H1 (cell line): ENCODE results near the gene ZYG11B. TPM values are rescaled to one million over a fixed set of nuclear protein-coding genes. Genes with fewer than 3 reads are reported as not detected.
A peak's percentile ranks its signal among the peaks of the same experiment; 100 is the strongest.

ENCODE experiments used
- CTCF ChIA-PET: fragments of 300-600 bp; sonication (Branson Sonifier 250); formaldehyde crosslinking; loops from one replicate; lab custom pipeline; 2021; ENCODE audit not compliant: partially characterized antibody; lab: Charles Lee
- POLR2A ChIA-PET: fragments of 300-600 bp; sonication (Branson Sonifier 250); formaldehyde crosslinking; loops from one replicate; lab custom pipeline; 2021; ENCODE audit warnings: inconsistent platforms; ENCODE audit not compliant: partially characterized antibody; lab: Charles Lee
- DNase-seq, 2 experiments: peaks; one replicate each; pipeline versions ENCODE4 v3.0.0 to v3.0.0-alpha.2; 2010 to 2022; ENCODE audit warnings: low spot score in 2 of 2, low read depth in 1 of 2, mixed read lengths in 1 of 2
- FAIRE-seq: peaks from 2 replicates; lab custom pipeline; 2011; peaks lifted over from hg19 to GRCh38; lab: Jason Lieb, UNC
- H2AFZ ChIP-seq: 2 replicates; pipeline ENCODE4 v1.8.1; 2012; ENCODE audit warnings: low read length, inconsistent platforms
- H2AK5ac ChIP-seq: 2 replicates; pipeline ENCODE4 v1.6.1; 2013; ENCODE audit warnings: low read depth, low read length
- H2BK120ac ChIP-seq: replicated peaks from 2 replicates; pipeline ENCODE3; 2013; ENCODE audit warnings: low read depth, low read length, inconsistent platforms
- H2BK12ac ChIP-seq: 2 replicates; pipeline ENCODE4 v1.6.1; 2013; ENCODE audit warnings: low read depth, low read length
- H2BK15ac ChIP-seq: 2 replicates; pipeline ENCODE4 v1.6.1; 2013; ENCODE audit warnings: low read length
- H2BK20ac ChIP-seq: 2 replicates; pipeline ENCODE4 v1.6.1; 2013; ENCODE audit warnings: low read length
- H2BK5ac ChIP-seq: 2 replicates; pipeline ENCODE4 v1.6.1; 2013; ENCODE audit warnings: low read depth, low read length
- H3K14ac ChIP-seq: 2 replicates; pipeline ENCODE4 v1.6.1; 2013; ENCODE audit warnings: inconsistent platforms; ENCODE audit not compliant: insufficient read length
- H3K18ac ChIP-seq: 2 replicates; pipeline ENCODE4 v1.6.1; 2013; ENCODE audit warnings: low read length; ENCODE audit errors: extremely low read depth
- H3K23ac ChIP-seq: 2 replicates; pipeline ENCODE4 v1.6.1; 2013; ENCODE audit warnings: inconsistent platforms; ENCODE audit not compliant: insufficient read length
- H3K23me2 ChIP-seq: 2 replicates; pipeline ENCODE4 v1.6.1; 2013; ENCODE audit warnings: low read depth, low read length
- H3K27ac ChIP-seq: 2 replicates; pipeline ENCODE4 v1.6.1; 2011; ENCODE audit warnings: low read depth, low read length, inconsistent platforms
- H3K27me3 ChIP-seq, 4 experiments: replicated peaks in 1 of 4; 1 replicate in 1 of 4; 2 replicates in 3 of 4; pipeline versions ENCODE4 v1.6.1 to v1.8.1; 2011 to 2013; ENCODE audit warnings: low read length in 3 of 4, mild to moderate bottlenecking in 3 of 4, inconsistent platforms in 2 of 4, mixed read lengths in 2 of 4, moderate library complexity in 1 of 4; ENCODE audit not compliant: control insufficient read depth in 3 of 4, insufficient read depth in 3 of 4; ENCODE audit errors: extremely low read depth in 1 of 4
- H3K36me3 ChIP-seq, 4 experiments: 2 replicates each; pipeline versions ENCODE4 v1.6.1 to v1.8.1; 2011 to 2013; ENCODE audit warnings: mild to moderate bottlenecking in 4 of 4, low read length in 3 of 4, moderate library complexity in 2 of 4, control low read depth in 1 of 4, inconsistent platforms in 1 of 4; ENCODE audit not compliant: insufficient read depth in 4 of 4, control insufficient read depth in 2 of 4
- H3K4ac ChIP-seq: replicated peaks from 2 replicates; pipeline ENCODE3; 2013; ENCODE audit warnings: low read length, low read depth, mixed read lengths, inconsistent platforms; ENCODE audit not compliant: insufficient read length
- H3K4me1 ChIP-seq, 4 experiments: replicated peaks in 1 of 4; 1 replicate in 1 of 4; 2 replicates in 3 of 4; pipeline versions ENCODE4 v1.6.1 to v1.8.1; 2011 to 2013; ENCODE audit warnings: low read length in 3 of 4, inconsistent platforms in 2 of 4, mixed read lengths in 1 of 4; ENCODE audit not compliant: insufficient read depth in 4 of 4, control insufficient read depth in 3 of 4
- H3K4me2 ChIP-seq, 2 experiments: 2 replicates each; pipeline versions ENCODE4 v1.6.1 to v1.8.1; 2011 to 2013; ENCODE audit warnings: low read depth in 2 of 2, low read length in 2 of 2, control low read depth in 1 of 2, inconsistent platforms in 1 of 2, mild to moderate bottlenecking in 1 of 2; ENCODE audit not compliant: insufficient read depth in 1 of 2
- H3K4me3 ChIP-seq, 4 experiments: fragments of 200-600, 300-600 bp in 1 of 4; sonication (generic), shearing (Covaris generic), sonication (Bioruptor Twin) in 1 of 4; 2 replicates each; pipeline versions ENCODE4 v1.5.1 to v1.8.1; 2011 to 2016; ENCODE audit warnings: low read length in 4 of 4, low read depth in 3 of 4, control low read depth in 2 of 4, inconsistent platforms in 2 of 4, mild to moderate bottlenecking in 2 of 4, mixed read lengths in 1 of 4, moderate library complexity in 1 of 4; ENCODE audit not compliant: insufficient read depth in 2 of 4; ENCODE audit errors: extremely low read depth in 1 of 4
- H3K56ac ChIP-seq: replicated peaks from 2 replicates; pipeline ENCODE3; 2013; ENCODE audit warnings: low read depth, mild to moderate bottlenecking, mixed read lengths, low read length, inconsistent platforms; ENCODE audit not compliant: insufficient read length
- H3K79me1 ChIP-seq: 2 replicates; pipeline ENCODE4 v1.6.1; 2013; ENCODE audit warnings: low read depth, low read length, control low read depth
- H3K79me2 ChIP-seq, 2 experiments: 2 replicates each; pipeline versions ENCODE4 v1.6.1 to v1.8.1; 2012 to 2013; ENCODE audit warnings: low read length in 2 of 2, mild to moderate bottlenecking in 2 of 2, inconsistent platforms in 1 of 2; ENCODE audit not compliant: insufficient read depth in 2 of 2, control insufficient read depth in 1 of 2
- H3K9ac ChIP-seq, 4 experiments: replicated peaks in 1 of 4; 1 replicate in 1 of 4; 2 replicates in 3 of 4; pipeline versions ENCODE4 v1.6.1 to v1.8.1; 2011 to 2013; ENCODE audit warnings: low read depth in 3 of 4, low read length in 3 of 4, control low read depth in 2 of 4, mild to moderate bottlenecking in 2 of 4, moderate library complexity in 2 of 4, inconsistent platforms in 1 of 4; ENCODE audit errors: extremely low read depth in 1 of 4
- H3K9me3 ChIP-seq, 2 experiments: 2 replicates each; pipeline versions ENCODE4 v1.6.1 to v1.8.1; 2012 to 2013; ENCODE audit warnings: mild to moderate bottlenecking in 2 of 2, moderate library complexity in 2 of 2, control low read depth in 1 of 2, inconsistent platforms in 1 of 2, low read depth in 1 of 2, low read length in 1 of 2, mixed read lengths in 1 of 2; ENCODE audit not compliant: insufficient read depth in 2 of 2
- H4K20me1 ChIP-seq, 2 experiments: replicated peaks in 1 of 2; 2 replicates each; pipeline versions ENCODE3 to v1.8.1; 2011 to 2013; ENCODE audit warnings: inconsistent platforms in 2 of 2, low read length in 2 of 2, mild to moderate bottlenecking in 1 of 2; ENCODE audit not compliant: insufficient read depth in 2 of 2, control insufficient read depth in 1 of 2
- H4K5ac ChIP-seq: 2 replicates; pipeline ENCODE4 v1.6.1; 2013; ENCODE audit warnings: low read length, low read depth, mixed read lengths, inconsistent platforms; ENCODE audit not compliant: insufficient read length
- H4K8ac ChIP-seq: 2 replicates; pipeline ENCODE4 v1.8.0; 2013; ENCODE audit warnings: mild to moderate bottlenecking, moderate library complexity, low read length, inconsistent platforms; ENCODE audit not compliant: insufficient read depth; ENCODE audit errors: extremely low read depth
- H4K91ac ChIP-seq: replicated peaks from 2 replicates; pipeline ENCODE3; 2013; ENCODE audit warnings: low read length, mixed read lengths, inconsistent platforms; ENCODE audit not compliant: insufficient read length
- ASH2L ChIP-seq: fragments of 200-600, 300-600 bp; sonication (generic); IDR thresholded peaks from one replicate; pipeline ENCODE4 v1.7.1; 2017; ENCODE audit warnings: low read length
- ATF2 ChIP-seq: IDR thresholded peaks from 2 replicates; pipeline ENCODE4 v1.6.1; 2012; ENCODE audit warnings: low read length, inconsistent platforms
- BACH1 ChIP-seq: IDR thresholded peaks from 2 replicates; pipeline ENCODE4 v1.6.1; 2012; ENCODE audit warnings: low read length, improper control_type of control experiment
- BRCA1 ChIP-seq: IDR thresholded peaks from 2 replicates; pipeline ENCODE4 v1.6.1; 2012; ENCODE audit warnings: low read depth, low read length, improper control_type of control experiment
- FOSL1 ChIP-seq: IDR thresholded peaks from 2 replicates; pipeline ENCODE4 v1.6.1; 2011; ENCODE audit warnings: mild to moderate bottlenecking, low read depth, low read length, moderate library complexity; ENCODE audit not compliant: insufficient read depth
- GABPA ChIP-seq: IDR thresholded peaks from 2 replicates; pipeline ENCODE4 v1.6.1; 2011; ENCODE audit warnings: mild to moderate bottlenecking, low read length, moderate library complexity, borderline replicate concordance; ENCODE audit not compliant: insufficient read depth
- GTF2F1 ChIP-seq: IDR thresholded peaks from 2 replicates; pipeline ENCODE4 v1.6.1; 2012; ENCODE audit warnings: low read depth, low read length, improper control_type of control experiment, borderline replicate concordance
- MAX ChIP-seq: IDR thresholded peaks from 2 replicates; pipeline ENCODE4 v1.6.1; 2012; ENCODE audit warnings: inconsistent platforms
- RXRA ChIP-seq: IDR thresholded peaks from 2 replicates; pipeline ENCODE4 v1.6.1; 2011; ENCODE audit warnings: low read depth, mild to moderate bottlenecking, low read length, moderate library complexity; ENCODE audit not compliant: insufficient read depth
- USF2 ChIP-seq: IDR thresholded peaks from 2 replicates; pipeline ENCODE4 v1.6.1; 2011; ENCODE audit warnings: low read length, improper control_type of control experiment
- WGBS, 2 experiments: shearing (Covaris generic) in 1 of 2; methylation state at CpG; one replicate each; pipeline versions ENCODE4 v1.1.6 to v1.1.7; 2013 to 2015; ENCODE audit warnings: low lambda C conversion rate in 2 of 2, mixed read lengths in 2 of 2, inconsistent platforms in 1 of 2, low coverage in 1 of 2, missing lambda C conversion rate in 1 of 2; ENCODE audit not compliant: insufficient replicate concordance in 2 of 2, insufficient coverage in 1 of 2, insufficient read length in 1 of 2; ENCODE audit errors: extremely low coverage in 1 of 2, missing lambda C conversion rate in 1 of 2; 5-methylcytosine and 5-hydroxymethylcytosine counted together
- polyA plus RNA-seq, 7 experiments: library from polyadenylated mRNA; depleted of rRNA in 3 of 7; stranded (reverse) in 5 of 7; unstranded in 2 of 7; fragments of >200 nt in 5 of 7; fragments of 200-250 nt in 2 of 7; gene quantifications; 1 replicate in 5 of 7; 2 replicates in 1 of 7; 4 replicates in 1 of 7; pipeline versions ENCODE4 v1.2.1 to v1.2.3, GENCODE V29; 2011 to 2013; ENCODE audit warnings: missing spikeins in 2 of 7, mixed read lengths in 2 of 7
- total RNA-seq: library from RNA; stranded (reverse); fragmentation: NEBNext Ultra II Directional; extraction: Animal tissue kit (Norgen Biotek cat#: 25700); gene quantifications from 2 replicates; pipeline ENCODE4 v1.2.1, GENCODE V29; 2021

The ZYG11B gene
- total and polyA plus RNA-seq, 2 of the 8 experiments (the other 6 are each of a cell fraction or from before 2014, with no cell fraction given): 4.4 to 20.9 TPM

- Histone ChIP-seq H3K4me1 (peaks cover 0 to 3% (median 0%) of the 10 kb centered on the region in 4 experiments; a peak in 1 of 7 replicates), H2BK5ac (peak overlapping the region; percentile 23; the same call in 1 of the 2 replicates), H4K20me1 (no peaks in the 10 kb centered on the region), H3K14ac (no peak overlapping the region), H3K79me2 (no peaks in the 10 kb centered on the region), H3K79me1 (no peaks in the 10 kb centered on the region), H3K4me2 (no peak overlapping the region), H4K8ac (no peak overlapping the region), H2BK20ac (no peak overlapping the region), H3K4me3 (no peak overlapping the region), H2AK5ac (no peak overlapping the region), H2AFZ (0 out of 2 replicates have a peak overlapping the region, but pooled peaks have one; percentile 18), H2BK15ac (no peak overlapping the region), H3K36me3 (no peaks in the 10 kb centered on the region), H3K56ac (no peak overlapping the region), H3K23me2 (peaks cover 4% of the 10 kb centered on the region; the same call in 1 of the 2 replicates), H4K5ac (no peak overlapping the region), H3K4ac (no peak overlapping the region), H2BK120ac (no peak overlapping the region), H2BK12ac (no peak overlapping the region), H3K23ac (no peak overlapping the region), H3K9ac (no peak overlapping the region; a peak in 1 of 7 replicates), H3K27ac (no peak overlapping the region), H3K9me3 (no peaks in the 10 kb centered on the region), H4K91ac (no peak overlapping the region), H3K27me3 (no peaks in the 10 kb centered on the region), H3K18ac (no peak overlapping the region)
- FAIRE-seq: no peak
- no peak for DNase-seq
- ChIA-PET POLR2A (interaction anchor here (0.6 to 1.3 kb wide), 2 partner anchors 9 to 302 kb away, joined by 3 to 4 read pairs; partner anchors contain the start of genes ORC1 and PRPF38A), CTCF (interaction anchor here (1.5 kb wide), 1 partner anchor 42 kb away, joined by 4 read pairs; no protein-coding TSS in a partner anchor)
- WGBS, 2 experiments: 85% methylated on average over 5 of the region's 6 CpGs; no CpG with 5 or more reads in 1 of the 2 experiments
- TF ChIP-seq MAX: no peak
- TF ChIP-seq RXRA: no peak
- TF ChIP-seq BRCA1: no peak
- no peak for TF ChIP-seq GABPA
- no peak for TF ChIP-seq FOSL1
- no peak for TF ChIP-seq GTF2F1
- TF ChIP-seq ASH2L: no peak
- TF ChIP-seq USF2: no peak
- no peak for TF ChIP-seq ATF2
- TF ChIP-seq BACH1: no peak
These were observed 20.1 kb upstream of the ZYG11B start for GRCh38 chr1:52706136-52706670.
